PC-3 (cell line): Measurements from ENCODE around the gene FRMD7.

ENCODE experiments used
- CTCF ChIP-seq: fragments of 300-600 bp; sonication (generic); conservative IDR thresholded peaks from 2 replicates; pipeline ENCODE4 v1.5.1; 2017; ENCODE audit warnings: antibody characterized with exemption, low read depth, mild to moderate bottlenecking, low read length
- EZH2 ChIP-seq: fragments of 300-600 bp; sonication (generic); IDR thresholded peaks from one replicate; pipeline ENCODE4 v1.6.1; 2017; ENCODE audit warnings: antibody characterized with exemption, mild to moderate bottlenecking, low read length; ENCODE audit not compliant: unreplicated experiment
- EZH2phosphoT487 ChIP-seq: fragments of 300-600 bp; sonication (generic); IDR thresholded peaks from 2 replicates; pipeline ENCODE4 v1.6.1; 2018; ENCODE audit warnings: mild to moderate bottlenecking, antibody characterized with exemption, low read length, borderline replicate concordance

DNA sequence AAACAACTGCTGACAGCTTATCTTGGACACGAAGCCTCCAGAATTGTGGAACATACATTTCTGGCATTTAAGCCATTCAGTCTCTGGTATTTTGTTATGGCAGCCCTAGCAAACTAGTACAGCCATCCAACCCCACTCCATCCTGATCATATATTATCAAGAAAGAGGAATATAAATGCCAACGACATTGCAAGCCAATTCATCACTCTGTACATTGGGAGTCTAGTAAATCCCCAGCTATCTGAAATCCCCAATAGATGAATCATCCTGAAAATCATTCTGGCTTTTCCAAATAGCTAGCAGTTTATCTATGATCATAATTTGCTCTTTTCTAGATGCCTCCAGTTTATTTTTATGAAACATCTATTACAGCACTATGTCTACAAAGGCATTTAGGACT is 41.1 kb downstream of the FRMD7 start:
- no peak for TF ChIP-seq CTCF
- TF ChIP-seq EZH2 = no peak
- no peak for TF ChIP-seq EZH2phosphoT487
